HG02981 (cell line): Measurements from ENCODE around the gene SLC13A5.

Source experiments
- ATAC-seq: cut with Tn5 transposase; IDR thresholded peaks from one replicate; pipeline ENCODE4 v1.9.1; 2021; ENCODE audit warnings: mild to moderate bottlenecking, moderate library complexity; ENCODE audit not compliant: unreplicated experiment

Gene SLC13A5

GRCh38 chr17:6684881-6685767 is 28.0 kb downstream of the SLC13A5 start:
- ATAC-seq = no peak

GRCh38 chr17:6684460-6684783 is 28.7 kb downstream of the SLC13A5 start:
- ATAC-seq = no peak

GRCh38 chr17:6683730-6684459 is 29.3 kb downstream of the SLC13A5 start:
- no peak for ATAC-seq

- ATAC-seq = no peak
These were observed 30.0 kb downstream of the SLC13A5 start for GRCh38 chr17:6683081-6683684.

- no peak for ATAC-seq
These were observed 30.8 kb downstream of the SLC13A5 start for GRCh38 chr17:6682339-6682738.

GRCh38 chr17:6681671-6682070 is 31.5 kb downstream of the SLC13A5 start:
- no peak for ATAC-seq

- no peak for ATAC-seq
These were observed 32.0 kb downstream of the SLC13A5 start for GRCh38 chr17:6681176-6681575.

- no peak for ATAC-seq
These were observed 33.9 kb downstream of the SLC13A5 start for GRCh38 chr17:6679241-6679640.

- ATAC-seq = no peak
These were observed 35.2 kb downstream of the SLC13A5 start for GRCh38 chr17:6677946-6678345.

GRCh38 chr17:6677158-6677831 is 35.9 kb downstream of the SLC13A5 start:
- ATAC-seq = no peak

GRCh38 chr17:6676802-6677157 is 36.4 kb downstream of the SLC13A5 start:
- no peak for ATAC-seq

GRCh38 chr17:6675201-6675825 is 37.9 kb downstream of the SLC13A5 start:
- no peak for ATAC-seq

GRCh38 chr17:6674586-6674985 is 38.6 kb downstream of the SLC13A5 start:
- ATAC-seq = no peak

- no peak for ATAC-seq
These were observed 41.7 kb downstream of the SLC13A5 start for GRCh38 chr17:6671431-6671830.

- ATAC-seq = no peak
These were observed 42.2 kb downstream of the SLC13A5 start for GRCh38 chr17:6670999-6671398.

- ATAC-seq = no peak
These were observed 42.6 kb downstream of the SLC13A5 start for GRCh38 chr17:6670571-6670970.

- no peak for ATAC-seq
These were observed 43.5 kb downstream of the SLC13A5 start for GRCh38 chr17:6669479-6670212.

GRCh38 chr17:6668727-6669425 is 44.3 kb downstream of the SLC13A5 start:
- ATAC-seq = no peak

- ATAC-seq = no peak
These were observed 45.0 kb downstream of the SLC13A5 start for GRCh38 chr17:6668219-6668618.

GRCh38 chr17:6667516-6667915 is 45.7 kb downstream of the SLC13A5 start:
- ATAC-seq = no peak
